HFFc6 (cell line): ENCODE measurements around the gene KIF26A. TPM values are rescaled to one million over a fixed set of nuclear protein-coding genes. Genes with fewer than 3 reads are reported as not detected.

Source experiments
- DNase-seq: peaks from one replicate; pipeline ENCODE4 v3.0.0-alpha.2; 2018
- H3K27ac Mint-ChIP-seq: 2 replicates; pipeline ENCODE4 v1.8.0; 2020; ENCODE audit warnings: mild to moderate bottlenecking, mixed read lengths
- H3K27me3 Mint-ChIP-seq: 2 replicates; pipeline ENCODE4 v1.8.0; 2021; ENCODE audit warnings: mild to moderate bottlenecking, moderate library complexity, mixed read lengths; ENCODE audit not compliant: insufficient read depth
- H3K36me3 Mint-ChIP-seq: 2 replicates; pipeline ENCODE4 v1.8.0; 2021; ENCODE audit warnings: low read depth, mixed read lengths
- H3K4me1 Mint-ChIP-seq: 2 replicates; pipeline ENCODE4 v1.8.0; 2020; ENCODE audit warnings: low read depth, mixed read lengths
- H3K4me3 Mint-ChIP-seq: 2 replicates; pipeline ENCODE4 v1.8.0; 2020; ENCODE audit warnings: mild to moderate bottlenecking, moderate library complexity, mixed read lengths
- H3K9me3 Mint-ChIP-seq: 2 replicates; pipeline ENCODE4 v1.8.0; 2020; ENCODE audit warnings: mild to moderate bottlenecking, mixed read lengths
- total RNA-seq, 6 experiments: library from RNA; stranded (reverse); fragmentation: NEBNext Ultra II Directional; extraction: Animal tissue kit (Norgen Biotek cat#: 25700); gene quantifications; 2 replicates in 1 of 6; 3 replicates in 5 of 6; pipeline ENCODE4 v1.2.3, GENCODE V29; 2021
- TF ChIP-seq, protein P1 (sequence below): fragments of 200-600 bp; sonication (generic); IDR thresholded peaks from 2 replicates; pipeline ENCODE4 v1.5.0; 2021; ENCODE audit warnings: antibody characterized with exemption, mild to moderate bottlenecking

Gene KIF26A
- total RNA-seq, 6 experiments from 2014 or later = 0.07 to 0.09 TPM; not detected in 4

DNA sequence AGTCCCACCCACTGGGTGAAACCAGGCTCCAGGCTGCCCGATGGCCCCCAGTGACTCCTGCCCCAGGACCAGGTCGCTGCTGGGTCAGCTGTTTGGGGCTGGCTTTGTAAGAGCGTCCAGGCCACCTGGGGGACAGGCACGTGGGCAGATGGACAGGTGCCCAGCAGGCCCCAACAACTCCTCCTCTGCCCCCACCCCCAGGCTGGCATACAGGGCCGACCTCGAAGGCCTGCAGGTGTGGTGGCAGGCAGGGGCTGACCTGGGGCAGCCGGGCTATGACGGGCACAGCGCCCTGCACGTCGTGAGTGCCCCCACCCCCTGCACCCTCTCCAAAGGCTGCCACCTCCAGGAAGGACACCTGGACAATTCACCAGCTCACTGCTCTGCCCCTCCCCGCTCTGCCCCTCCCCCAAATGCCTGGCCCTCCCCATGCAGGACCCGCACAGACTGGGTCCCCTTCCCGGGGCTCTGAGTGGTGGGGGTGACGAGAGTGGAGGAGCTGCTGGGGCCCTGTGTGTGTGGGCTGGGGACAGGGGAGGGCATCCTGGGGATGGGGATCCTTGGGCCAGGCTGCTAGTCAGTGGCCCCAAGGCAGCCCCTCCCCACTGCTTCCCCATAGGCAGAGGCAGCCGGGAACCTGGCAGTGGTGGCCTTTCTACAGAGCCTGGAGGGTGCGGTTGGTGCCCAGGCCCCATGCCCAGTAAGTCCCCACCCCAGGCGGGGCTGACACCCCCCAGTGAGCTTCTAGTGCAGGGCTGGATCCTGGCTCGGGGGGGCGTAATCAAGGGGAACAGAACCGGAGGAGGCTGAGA, 26.9 kb upstream of the KIF26A start:
- Mint-ChIP-seq H3K4me1 (no peaks in the 10 kb centered on the region), H3K4me3 (no peak overlapping the region), H3K27ac (no peak overlapping the region), H3K9me3 (no peaks in the 10 kb centered on the region), H3K36me3 (no peaks in the 10 kb centered on the region), H3K27me3 (peaks cover 4% of the 10 kb centered on the region)
- TF ChIP-seq, protein P1, sequence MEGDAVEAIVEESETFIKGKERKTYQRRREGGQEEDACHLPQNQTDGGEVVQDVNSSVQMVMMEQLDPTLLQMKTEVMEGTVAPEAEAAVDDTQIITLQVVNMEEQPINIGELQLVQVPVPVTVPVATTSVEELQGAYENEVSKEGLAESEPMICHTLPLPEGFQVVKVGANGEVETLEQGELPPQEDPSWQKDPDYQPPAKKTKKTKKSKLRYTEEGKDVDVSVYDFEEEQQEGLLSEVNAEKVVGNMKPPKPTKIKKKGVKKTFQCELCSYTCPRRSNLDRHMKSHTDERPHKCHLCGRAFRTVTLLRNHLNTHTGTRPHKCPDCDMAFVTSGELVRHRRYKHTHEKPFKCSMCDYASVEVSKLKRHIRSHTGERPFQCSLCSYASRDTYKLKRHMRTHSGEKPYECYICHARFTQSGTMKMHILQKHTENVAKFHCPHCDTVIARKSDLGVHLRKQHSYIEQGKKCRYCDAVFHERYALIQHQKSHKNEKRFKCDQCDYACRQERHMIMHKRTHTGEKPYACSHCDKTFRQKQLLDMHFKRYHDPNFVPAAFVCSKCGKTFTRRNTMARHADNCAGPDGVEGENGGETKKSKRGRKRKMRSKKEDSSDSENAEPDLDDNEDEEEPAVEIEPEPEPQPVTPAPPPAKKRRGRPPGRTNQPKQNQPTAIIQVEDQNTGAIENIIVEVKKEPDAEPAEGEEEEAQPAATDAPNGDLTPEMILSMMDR = no peak
- DNase-seq = no peak

DNA sequence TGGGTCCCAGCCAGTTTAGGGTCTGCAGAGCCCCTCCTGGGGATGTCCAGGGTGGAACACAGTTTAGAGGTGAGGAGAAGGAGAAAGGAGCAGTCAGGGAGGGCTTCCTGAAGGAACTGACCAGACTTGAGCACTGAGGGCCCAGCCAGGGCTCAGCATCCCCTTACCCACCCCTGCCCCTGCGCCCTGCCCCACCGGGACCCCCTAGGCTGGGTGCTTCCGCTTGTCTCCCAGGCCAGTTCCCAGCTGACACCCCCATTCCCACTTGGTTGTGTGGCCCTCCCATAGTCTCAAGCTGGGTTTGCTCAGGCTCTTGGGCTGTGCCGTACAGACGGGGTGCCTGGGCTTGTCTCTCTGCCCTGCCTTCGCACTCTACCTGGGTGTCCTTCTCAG, 26.3 kb upstream of the KIF26A start:
- H3K9me3 Mint-ChIP-seq = no peaks in the 10 kb centered on the region
- H3K27ac Mint-ChIP-seq = no peak overlapping the region
- no peak overlapping the region for H3K4me3 Mint-ChIP-seq
- no peak for DNase-seq
- TF ChIP-seq, protein P1 = no peak
- no peaks in the 10 kb centered on the region for H3K4me1 Mint-ChIP-seq
- peaks cover 4% of the 10 kb centered on the region for H3K27me3 Mint-ChIP-seq
- no peaks in the 10 kb centered on the region for H3K36me3 Mint-ChIP-seq

DNA sequence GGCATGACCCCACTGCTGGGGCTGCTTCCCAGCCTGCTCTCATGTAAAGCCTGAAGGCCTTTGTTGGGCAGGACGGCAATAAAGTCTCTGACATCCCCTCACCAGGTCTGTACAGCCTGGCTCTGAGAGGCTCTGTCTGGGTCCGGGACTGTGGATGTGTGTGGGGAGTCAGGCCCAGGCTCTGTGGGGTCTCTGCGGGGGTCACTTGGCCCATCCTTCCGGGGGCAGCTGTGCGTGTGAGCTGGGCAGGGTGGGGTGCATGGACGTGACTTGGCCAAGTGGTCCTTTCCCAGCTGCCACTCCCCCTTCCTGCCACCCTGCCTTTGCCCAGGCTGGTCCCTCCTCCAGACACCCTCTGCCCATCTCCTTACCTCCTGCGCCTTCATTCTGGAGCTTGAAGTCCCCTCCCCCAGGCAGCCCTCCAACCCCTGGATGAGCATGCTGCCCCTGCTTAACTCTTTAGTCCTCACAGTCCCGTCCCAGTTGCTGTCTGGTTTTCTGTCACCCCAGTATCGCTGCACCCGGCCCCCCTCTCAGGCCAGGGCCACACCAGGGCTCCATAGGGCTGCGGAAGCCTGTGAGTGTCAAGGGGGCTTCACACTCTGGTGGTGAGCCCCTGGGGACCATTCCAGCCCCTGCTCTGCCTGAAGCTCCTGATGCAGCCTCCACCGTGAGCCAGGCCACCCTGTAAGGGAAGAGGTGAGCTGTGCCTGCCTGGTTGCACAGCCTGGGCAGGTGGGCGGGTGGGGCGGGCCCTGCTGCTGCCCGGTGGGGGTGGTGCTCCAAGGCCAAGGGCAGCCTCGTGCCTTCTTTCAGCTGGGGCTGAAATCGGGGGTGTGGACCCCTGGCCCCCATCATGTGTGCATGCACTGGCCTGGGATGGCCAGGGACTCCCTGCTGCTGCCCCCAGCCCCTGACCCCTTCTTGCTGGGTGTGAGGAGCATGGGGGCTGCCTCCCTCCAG, 25.5 kb upstream of the KIF26A start:
- Mint-ChIP-seq H3K9me3 (no peaks in the 10 kb centered on the region), H3K4me3 (no peak overlapping the region), H3K36me3 (no peaks in the 10 kb centered on the region), H3K4me1 (no peaks in the 10 kb centered on the region), H3K27me3 (peaks cover 4% of the 10 kb centered on the region), H3K27ac (no peak overlapping the region)
- no peak for DNase-seq
- TF ChIP-seq, protein P1 = no peak

DNA sequence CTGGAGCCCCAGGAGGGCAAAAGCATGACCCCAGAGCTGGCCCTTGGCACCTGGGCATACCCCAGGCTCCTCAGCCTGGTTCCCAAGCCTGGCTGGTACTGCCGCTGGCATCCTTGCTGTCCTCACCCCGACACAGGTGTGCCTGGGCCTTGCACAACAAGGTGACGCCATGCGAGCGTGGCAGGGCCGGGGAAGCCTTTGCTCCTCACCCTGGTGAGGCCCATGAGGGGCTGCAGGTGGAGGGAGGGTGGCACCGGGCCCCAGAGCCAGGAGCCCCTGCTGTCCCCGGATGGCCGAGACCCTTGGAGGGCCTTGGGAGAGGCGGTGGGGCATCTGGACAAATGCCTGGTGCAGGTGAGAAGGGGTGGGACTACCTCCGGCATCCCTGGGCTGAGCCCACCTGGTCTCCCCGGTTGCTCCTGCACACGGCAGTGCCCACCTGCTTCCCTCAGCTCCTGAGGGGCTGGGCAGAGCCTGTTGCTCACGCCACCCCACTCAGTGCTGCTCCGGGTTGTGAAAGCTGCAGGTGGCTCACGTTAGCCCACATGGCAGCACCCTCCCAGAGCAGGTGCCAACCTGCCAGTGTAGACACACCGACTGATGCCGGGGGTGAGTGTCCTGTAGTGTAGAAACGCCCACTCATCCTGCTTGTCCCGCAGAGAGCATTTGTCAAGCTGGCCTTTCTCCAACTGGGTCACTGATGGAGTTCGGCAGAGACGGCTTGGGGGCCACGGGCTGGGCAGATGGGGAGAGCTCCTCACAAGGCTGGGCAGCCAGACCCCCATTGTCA, 24.6 kb upstream of the KIF26A start:
- no peaks in the 10 kb centered on the region for H3K4me1 Mint-ChIP-seq
- no peak overlapping the region for H3K4me3 Mint-ChIP-seq
- H3K36me3 Mint-ChIP-seq = no peaks in the 10 kb centered on the region
- TF ChIP-seq, protein P1 = no peak
- H3K27ac Mint-ChIP-seq = no peak overlapping the region
- no peak for DNase-seq
- H3K27me3 Mint-ChIP-seq = peaks cover 9% of the 10 kb centered on the region
- H3K9me3 Mint-ChIP-seq = no peaks in the 10 kb centered on the region
